ENCODE measurements around the gene MACROD2.
"Not testable (repeated sequence)": the region's sequence is repeated elsewhere in the genome, so short reads cannot be mapped to it uniquely, and the experiment has no call there.

The MACROD2 gene

DNA sequence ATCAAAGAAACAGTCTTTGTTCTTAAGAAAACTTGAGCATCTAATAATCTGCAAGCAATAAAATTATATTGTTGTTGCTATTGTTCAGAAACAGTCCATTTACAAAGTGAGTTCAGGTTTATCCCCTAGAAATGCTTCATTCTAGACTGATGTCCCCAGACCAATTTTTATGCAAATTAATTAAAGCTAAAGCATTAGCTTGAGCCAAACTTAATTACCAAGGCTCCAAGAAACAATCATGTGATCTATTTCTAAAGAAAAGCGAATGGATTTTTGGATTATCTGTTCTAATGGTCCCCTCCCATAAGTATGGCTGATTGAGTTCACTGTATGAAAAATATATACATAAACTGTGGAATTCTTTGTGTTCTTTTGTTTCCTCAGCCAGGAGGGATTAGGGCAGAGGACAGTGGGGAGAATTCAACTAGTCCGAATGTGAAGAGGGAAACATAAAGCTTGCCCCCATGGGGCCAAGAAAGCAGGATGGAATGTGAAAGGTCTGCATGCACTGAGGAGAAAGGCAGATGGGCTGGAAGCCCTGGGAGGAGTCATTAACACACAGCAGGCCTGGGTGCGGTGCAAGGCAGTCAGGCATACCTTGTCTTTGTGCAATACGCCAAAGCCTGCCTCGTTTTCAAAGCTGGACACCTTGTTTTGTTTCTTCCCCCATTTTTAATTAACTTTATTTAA is 1980.9 kb downstream of the MACROD2 start:
- no peak for DNase-seq

DNA sequence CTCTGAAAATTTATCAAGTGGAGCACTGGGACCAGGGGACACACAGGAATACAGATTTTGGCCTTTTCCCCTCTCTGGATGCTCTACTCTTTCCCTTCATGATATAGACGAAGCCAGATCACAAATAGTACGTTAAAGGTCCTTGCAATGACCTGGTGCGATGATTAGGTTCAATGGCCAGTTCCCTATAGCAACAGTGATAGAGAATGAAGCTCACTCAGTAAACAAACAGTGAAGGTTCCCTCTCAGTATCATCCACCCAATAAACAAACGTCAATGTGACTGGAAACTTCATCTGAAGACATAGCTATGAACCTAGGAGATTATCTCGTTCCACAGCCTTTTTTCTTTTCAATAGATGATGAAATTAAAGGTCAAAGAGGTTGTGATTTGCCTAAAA is 1981.7 kb downstream of the MACROD2 start:
- DNase-seq, result peak in 1 of 3 experiments; percentile 33

- DNase-seq, result no peak
Observed at GRCh38 chr20:15977758-15978157, 1982.4 kb downstream of the MACROD2 start.

- DNase-seq, result not testable (repeated sequence)
Observed at GRCh38 chr20:15985494-15986368, 1990.4 kb downstream of the MACROD2 start.

DNA sequence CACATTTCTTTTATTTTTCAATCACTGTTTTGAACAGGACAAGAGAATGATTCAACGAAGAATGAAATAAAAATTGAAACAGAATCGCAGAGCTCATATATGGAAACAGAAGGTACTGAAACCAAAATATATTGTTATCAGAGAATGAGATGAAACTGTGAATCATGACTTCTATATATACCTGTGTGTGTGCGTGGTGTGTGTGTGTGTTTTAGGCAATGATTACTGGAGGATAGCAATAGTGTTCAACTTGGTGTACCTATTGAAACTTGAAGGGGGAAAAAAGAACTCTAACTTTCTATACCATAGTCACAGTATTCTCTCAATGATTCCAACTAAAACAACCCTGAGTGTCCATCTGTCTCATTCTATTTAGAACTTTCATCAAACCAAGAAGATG is 1991.4 kb downstream of the MACROD2 start:
- no peak for DNase-seq

DNA sequence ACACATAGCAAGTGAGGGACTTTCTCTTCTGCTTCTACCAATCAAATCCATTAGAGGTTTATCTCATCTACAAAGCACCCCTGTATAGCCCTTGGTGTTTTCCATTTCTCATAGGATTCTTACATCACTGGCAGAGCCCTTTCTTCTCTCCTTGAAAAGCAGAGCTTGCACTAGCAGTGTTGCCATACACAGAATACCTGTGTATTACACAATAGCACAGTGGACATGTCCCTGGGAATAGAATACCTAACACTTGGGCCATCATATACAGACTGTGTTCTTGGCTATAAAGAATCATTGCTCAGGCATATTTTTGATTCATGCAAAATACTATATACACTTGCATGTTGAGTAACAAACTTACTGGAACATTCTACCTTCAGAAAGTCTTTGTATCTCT is 1996.0 kb downstream of the MACROD2 start:
- no peak for DNase-seq

DNA sequence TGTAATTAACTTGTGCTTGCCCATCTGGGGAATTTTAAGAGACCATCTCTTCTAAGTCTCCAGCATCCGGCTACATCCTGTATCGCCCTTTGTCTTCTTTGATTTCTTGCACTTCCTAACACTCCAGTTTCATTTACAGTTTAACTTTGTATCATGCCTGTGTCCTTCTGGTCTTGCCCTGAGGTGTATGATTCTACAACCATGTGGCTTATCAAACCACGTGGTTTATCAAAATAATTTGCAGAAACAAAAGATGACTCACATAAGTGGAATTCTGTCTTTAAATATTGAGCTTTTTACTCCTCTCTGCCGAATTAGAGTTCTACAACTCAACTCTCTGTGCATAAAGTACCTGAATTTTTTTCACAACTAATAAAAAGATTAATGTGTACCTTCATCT is 1997.2 kb downstream of the MACROD2 start:
- no peak for DNase-seq

GRCh38 chr20:16000112-16000511 is 2004.8 kb downstream of the MACROD2 start:
- peak in 1 of 3 experiments; percentile 36 for DNase-seq

DNA sequence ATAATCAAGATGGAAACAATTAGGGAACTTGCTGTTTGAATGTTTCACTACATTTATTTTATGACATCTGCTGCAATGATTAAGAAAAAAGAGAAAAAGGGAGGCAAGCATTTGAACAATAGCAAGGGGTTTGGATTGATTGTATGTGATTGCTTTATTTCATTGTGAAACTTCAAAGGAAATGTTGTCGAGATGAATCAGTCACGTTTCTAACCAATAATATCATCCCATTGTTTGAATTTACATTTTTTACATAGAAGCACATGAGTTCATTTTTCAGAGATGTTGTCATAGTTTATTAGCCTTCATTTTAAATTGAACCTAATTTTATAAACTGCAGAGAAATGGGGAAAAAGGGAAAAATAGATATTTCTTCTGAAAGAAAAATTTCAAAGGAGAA is 2006.0 kb downstream of the MACROD2 start:
- no peak for DNase-seq

- no peak for DNase-seq
Observed at GRCh38 chr20:16003310-16003709, 2008.0 kb downstream of the MACROD2 start.

DNA sequence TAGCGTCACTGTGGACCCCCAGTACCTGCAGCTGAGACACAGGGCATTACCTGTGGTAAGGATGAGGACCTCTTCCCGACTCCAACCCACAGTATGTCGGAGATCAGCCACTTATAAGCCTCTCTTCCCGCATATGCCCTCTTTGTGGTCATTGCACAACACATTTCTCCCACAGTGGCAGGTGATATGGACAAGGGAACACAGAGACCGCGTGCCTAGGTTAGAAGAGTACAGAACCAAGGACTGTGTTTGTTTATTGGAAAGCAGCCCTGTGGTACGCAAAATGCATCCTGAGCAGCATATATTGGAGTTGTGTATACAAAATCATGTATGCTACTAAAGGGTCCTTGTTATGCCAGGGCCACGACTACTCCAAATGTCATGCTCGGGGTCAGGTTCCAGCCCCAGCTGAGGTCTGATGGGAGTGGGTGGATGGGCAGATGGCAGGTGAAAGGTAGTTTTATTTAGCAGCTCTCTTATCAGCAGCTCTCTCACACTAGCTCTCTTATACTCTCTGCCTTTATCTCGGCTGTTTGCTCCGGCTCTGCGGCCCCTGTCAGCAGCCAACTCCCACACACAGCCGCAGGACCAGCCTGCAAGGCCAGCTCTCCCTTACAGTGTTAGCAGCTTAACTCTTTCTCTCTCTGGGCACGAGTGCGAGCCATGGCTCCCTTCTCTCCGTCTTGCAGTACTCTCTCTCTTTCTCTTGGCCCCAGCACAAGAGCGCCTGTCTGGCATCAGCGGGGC is 2009.0 kb downstream of the MACROD2 start:
- DNase-seq, result no peak

DNA sequence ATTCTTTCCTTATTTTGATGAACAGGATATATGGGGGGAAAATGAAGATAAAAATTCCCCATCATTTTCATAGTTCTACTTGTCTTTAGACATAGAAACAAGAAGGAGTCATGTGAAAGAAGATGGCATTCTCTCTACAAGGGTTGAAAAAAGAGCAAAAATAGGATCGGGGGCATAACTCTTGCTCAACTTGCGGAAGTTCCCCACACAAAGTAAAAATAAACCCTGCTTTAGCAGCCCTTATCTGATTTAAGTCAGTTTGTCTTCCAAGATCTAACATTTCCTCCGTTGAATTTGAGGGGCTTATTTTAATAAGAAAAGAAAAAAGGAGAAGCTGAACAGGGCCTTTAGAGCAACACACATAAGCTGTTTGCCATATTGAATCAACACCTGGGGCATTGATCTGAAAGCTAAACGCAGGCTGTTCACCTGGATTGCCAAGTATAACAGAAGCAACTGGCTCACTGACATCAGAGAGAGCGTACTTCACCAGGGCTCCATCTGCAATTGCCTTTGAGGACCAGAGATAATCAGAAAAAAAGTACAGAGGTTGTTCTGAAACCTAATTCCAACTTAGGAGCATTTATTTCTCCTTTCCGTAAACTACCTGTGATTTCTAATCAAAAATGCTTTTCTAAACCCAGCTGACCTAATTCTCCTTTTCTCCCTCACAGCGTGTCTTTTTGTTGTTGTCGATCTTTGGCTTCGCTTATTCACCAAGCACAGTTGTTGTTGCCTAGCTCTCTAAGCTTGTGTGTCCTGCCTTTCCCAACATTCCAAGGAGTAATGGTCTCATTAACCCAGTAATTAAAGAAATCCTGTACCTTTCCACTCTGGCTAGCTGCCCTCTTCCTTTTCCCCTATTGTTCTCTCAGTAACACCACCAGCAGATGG is 2010.0 kb downstream of the MACROD2 start:
- no peak for DNase-seq

DNA sequence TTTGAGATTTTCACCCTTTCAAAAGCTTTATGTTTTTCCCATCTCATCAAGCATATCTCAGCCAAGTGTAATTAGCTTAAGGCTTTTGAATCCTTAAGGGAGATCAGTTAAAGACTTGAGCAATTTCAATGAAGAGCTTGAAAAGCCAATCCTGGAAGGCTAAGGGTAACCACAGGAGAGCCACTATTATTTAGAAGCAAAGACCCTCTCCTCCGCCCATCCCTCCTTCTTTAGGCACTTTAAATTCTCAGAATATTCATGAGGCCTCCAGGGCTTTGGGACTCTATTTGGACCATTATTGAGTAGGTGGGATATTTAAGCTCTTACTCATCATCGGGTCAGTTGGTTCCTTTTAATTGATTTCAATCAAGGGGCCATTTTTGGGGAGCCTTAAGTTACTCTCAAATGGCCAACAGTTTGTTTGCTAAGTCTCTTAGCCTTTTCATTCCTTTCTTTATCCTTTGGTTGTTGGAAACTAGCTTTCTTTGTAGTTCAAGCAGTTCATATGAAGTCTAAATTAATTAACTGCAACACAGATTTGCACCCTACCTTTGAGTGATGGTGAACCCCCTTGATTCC is 2010.7 kb downstream of the MACROD2 start:
- DNase-seq, result no peak

DNA sequence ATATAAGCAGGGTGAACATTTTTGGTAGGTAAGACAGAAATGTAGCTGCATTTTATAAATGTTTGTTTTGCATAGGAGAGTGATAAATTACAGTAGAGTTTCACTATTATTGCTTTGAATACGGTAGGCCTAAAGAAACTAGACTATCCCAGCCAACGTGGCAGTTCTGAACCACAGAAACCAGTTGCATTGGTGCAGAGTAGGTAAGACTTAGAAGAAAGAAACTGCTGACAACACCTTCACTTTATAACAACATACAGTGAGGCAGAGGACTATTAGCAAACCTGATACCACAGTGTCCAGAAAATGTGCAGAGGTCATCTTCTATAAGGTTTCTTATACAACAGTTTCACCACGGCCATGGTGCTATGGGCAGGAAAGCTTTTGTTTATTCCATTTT is 2011.8 kb downstream of the MACROD2 start:
- no peak for DNase-seq

DNA sequence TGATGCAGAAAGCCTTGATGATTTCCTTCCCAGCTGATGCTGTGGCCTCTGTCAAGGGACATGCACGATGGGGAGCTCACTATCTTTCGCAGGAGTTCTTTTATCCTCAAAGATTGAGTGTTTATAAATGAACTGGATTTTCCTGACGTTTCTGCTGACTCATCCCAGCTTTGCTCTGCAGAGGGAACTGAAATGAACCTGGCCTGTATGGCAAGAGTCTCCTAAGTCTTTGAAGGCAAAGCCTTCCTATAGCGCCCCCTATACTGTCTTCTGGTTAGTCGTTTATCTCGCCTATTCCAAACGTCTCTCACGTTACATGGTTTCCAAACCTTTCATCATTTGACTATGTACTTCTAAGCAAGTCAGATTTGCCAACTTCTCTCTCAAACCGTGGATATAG is 2012.6 kb downstream of the MACROD2 start:
- DNase-seq, result no peak

DNA sequence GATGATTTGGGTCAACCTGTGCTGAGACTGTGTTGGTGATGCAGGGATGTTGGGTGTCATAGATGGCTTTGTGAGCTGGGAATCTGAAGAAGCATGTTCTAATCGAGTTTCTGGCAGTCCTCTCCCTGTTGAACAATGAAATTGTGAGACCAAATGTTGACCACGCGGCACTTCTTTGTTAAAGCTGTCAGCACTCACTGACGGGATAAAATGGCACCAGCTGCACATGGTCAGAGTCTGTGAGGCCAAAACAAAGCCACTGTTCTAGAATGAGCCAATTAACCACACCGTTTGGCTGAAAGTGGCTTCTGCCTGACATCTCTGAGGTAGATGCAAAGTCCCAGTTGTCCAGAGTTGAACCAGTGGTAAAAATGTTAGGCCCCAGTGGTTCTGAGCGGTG is 2015.7 kb downstream of the MACROD2 start:
- DNase-seq, result no peak

- DNase-seq, result no peak
Observed at GRCh38 chr20:16011519-16011918, 2016.2 kb downstream of the MACROD2 start.

DNA sequence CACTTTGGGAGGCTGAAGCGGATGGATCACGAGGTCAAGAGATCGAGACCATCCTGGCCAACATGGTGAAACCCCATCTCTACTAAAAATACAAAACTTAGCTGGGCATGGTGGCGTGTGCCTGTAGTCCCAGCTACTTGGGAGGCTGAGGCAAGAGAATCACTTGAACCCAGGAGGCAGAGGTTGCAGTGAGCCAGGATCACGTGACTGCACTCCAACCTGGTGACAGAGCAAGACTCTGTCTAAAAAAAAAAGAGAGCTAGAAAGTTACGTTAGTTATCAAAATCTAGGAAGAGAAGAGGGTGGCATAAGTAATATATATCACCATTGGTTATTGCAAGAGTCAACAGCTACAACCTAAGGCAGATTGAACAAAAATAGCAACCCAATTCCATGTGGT is 2017.6 kb downstream of the MACROD2 start:
- not testable (repeated sequence) for DNase-seq

- DNase-seq, result no peak
Observed at GRCh38 chr20:16013631-16014030, 2018.3 kb downstream of the MACROD2 start.

- DNase-seq, result no peak
Observed at GRCh38 chr20:16014436-16014835, 2019.1 kb downstream of the MACROD2 start.

DNA sequence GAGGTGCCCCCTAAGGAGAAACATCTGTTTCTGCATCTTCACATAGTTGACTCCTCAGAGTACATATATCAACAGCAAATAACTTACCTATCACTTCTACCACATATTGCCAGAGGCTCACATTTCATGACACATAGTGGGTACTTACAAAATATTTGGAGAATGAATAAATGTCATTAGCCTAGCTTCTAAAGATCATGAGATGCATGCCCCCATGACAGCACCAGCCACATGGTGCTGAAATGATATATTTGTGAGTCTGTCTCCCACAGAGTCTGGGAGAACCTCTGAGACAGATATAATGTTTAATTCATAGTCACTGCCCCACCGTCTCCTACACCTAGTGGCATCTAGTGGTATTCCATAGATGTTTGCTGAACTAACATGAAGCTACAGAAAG is 2022.3 kb downstream of the MACROD2 start:
- DNase-seq, result no peak

- no peak for DNase-seq
Observed at GRCh38 chr20:16018881-16019280, 2023.6 kb downstream of the MACROD2 start.
